ENCODE measurements around the gene ZNF750.

Gene ZNF750

DNA sequence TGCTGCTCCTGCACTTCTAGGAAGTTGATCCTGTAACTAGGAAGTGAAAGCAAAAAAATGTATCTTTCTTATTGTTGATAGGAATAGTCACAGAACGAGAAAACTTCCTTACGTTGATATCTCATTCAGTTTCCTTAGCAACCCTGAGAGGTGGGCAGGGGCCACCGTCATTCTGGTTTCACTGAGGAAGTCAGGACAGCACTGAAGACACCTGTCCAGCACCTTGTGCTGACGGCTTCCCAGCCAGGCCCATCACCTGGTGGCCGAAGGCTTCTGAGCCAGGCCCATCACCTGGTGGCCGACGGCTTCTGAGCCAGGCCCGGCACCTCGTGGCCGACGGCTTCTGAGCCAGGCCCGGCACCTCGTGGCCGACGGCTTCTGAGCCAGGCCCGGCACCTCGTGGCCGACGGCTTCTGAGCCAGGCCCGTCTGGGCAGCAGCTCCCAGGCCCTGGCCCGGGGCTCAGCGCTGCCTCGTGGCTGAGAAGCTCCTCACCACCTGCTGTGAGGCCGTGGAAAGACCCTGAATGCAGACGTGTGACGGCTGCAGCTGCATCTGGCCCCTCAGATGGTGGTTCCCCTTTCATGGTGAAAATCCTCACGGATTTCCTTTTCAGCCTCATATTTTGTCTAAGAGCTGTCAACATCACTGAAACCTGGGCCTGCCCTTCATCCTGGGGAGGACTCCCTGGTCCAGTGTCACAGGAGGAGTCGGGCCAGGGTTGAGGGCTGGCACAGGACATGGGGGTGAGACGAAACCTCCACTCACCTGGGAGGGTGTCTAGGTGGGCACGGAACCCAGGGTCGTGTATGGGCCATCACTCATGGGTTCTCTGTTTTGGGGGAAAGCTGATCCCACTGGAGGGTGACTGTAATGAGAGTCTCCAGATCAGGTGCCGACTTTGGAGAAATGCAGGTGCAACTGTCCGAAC lies 33.0 kb upstream of the ZNF750 start:
- H3K27ac ChIP-seq: peak overlapping the region; percentile 97
- TF ChIP-seq, protein P1, sequence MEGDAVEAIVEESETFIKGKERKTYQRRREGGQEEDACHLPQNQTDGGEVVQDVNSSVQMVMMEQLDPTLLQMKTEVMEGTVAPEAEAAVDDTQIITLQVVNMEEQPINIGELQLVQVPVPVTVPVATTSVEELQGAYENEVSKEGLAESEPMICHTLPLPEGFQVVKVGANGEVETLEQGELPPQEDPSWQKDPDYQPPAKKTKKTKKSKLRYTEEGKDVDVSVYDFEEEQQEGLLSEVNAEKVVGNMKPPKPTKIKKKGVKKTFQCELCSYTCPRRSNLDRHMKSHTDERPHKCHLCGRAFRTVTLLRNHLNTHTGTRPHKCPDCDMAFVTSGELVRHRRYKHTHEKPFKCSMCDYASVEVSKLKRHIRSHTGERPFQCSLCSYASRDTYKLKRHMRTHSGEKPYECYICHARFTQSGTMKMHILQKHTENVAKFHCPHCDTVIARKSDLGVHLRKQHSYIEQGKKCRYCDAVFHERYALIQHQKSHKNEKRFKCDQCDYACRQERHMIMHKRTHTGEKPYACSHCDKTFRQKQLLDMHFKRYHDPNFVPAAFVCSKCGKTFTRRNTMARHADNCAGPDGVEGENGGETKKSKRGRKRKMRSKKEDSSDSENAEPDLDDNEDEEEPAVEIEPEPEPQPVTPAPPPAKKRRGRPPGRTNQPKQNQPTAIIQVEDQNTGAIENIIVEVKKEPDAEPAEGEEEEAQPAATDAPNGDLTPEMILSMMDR (conservative IDR thresholded peaks at IDR 0.05; ENCODE audit: low read depth): no peak
- no peak for DNase-seq (ENCODE audit: low spot score)
- ChIA-PET POLR2A (ENCODE audit: low non-redundant PET) (no interaction called here), CTCF (interaction anchor here (0.6 to 1.1 kb wide), 3 partner anchors 14 to 91 kb away, joined by 3 to 9 read pairs (median 3); no protein-coding TSS in a partner anchor)

DNA sequence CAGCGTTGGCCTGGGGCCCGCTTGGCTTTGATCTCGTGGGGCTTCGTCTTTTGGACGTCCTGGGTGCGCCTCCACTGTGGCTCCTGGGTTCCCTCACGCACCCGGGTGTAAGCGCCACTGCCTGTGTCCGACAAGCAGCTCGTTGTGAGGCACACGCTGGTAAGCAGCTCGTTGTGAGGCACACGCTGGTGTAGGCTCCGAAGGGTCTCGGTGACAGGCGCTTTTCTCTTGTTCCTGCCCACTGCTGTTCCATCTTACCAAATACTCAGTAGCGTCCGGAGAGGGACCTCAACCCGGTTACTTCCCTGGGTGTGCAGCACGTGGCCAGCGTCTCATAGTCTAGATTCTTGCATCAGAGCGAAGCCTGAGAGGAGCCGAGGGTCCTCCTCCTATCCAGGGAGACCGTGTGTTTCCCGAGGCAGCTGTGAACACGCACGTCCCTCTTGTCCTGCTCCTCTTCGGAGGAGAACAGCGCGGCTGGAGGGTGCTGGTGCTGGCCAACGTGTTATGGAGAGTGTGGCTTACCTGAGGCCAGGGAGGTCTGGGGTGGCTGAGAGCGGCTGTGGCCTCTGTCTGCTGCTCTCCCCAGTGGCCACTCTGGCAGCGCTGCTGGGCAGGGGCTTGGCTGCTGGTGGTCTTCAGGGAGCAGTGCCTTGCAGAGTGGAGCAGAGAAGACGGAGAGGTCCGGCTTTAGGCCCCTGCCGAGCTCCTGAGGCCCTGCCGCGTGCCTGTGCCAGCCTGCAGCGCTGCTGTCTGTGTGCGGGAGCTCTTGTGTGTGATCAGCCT lies 32.1 kb upstream of the ZNF750 start:
- no peak for DNase-seq (ENCODE audit: low spot score)
- ChIA-PET POLR2A (ENCODE audit: low non-redundant PET) (no interaction called here), CTCF (no interaction called here)
- TF ChIP-seq, protein P1 (conservative IDR thresholded peaks at IDR 0.05; ENCODE audit: low read depth): no peak
- H3K27ac ChIP-seq: peak overlapping the region; percentile 97

DNA sequence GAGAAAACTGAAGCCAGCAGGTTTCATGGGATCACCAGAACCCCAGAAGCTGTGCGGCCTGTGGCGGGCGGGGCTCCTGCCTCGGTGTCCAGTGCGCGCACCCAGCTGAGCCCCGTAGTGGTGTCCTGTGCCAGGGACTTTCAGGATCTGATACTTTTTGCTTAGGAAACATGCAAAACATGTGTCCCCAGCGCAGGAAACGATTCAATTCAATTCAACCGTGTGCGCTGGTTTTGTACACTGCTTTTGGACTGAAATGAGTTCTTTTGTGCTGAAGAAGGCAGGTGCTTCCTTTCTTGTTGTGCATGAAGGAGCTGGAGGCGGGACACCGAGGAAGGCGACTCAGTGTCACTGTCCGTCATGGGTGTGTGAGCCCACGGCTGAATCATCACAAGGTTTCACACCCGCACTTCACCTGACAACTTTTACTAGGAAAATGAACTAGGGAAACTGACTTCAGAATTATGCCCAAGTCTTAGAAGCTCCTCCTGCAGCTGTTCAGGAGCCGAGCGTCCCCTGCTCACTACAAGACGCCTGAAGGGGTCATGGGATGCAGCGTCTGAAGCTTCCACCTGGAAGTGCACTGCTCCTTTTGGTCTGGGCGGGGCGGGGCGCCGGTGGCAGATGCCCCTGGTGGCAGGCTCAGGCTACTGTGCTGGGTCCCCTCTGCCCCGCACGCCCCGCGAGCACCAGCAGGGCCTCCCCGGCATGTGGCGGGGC lies 31.4 kb upstream of the ZNF750 start:
- H3K27ac ChIP-seq: peak overlapping the region; percentile 20
- ChIA-PET CTCF (interaction anchor here (0.6 kb wide), 1 partner anchor 93 kb away, joined by 10 read pairs; no protein-coding TSS in a partner anchor), POLR2A (ENCODE audit: low non-redundant PET) (no interaction called here)
- TF ChIP-seq, protein P1 (conservative IDR thresholded peaks at IDR 0.05; ENCODE audit: low read depth): no peak
- DNase-seq (ENCODE audit: low spot score): no peak

DNA sequence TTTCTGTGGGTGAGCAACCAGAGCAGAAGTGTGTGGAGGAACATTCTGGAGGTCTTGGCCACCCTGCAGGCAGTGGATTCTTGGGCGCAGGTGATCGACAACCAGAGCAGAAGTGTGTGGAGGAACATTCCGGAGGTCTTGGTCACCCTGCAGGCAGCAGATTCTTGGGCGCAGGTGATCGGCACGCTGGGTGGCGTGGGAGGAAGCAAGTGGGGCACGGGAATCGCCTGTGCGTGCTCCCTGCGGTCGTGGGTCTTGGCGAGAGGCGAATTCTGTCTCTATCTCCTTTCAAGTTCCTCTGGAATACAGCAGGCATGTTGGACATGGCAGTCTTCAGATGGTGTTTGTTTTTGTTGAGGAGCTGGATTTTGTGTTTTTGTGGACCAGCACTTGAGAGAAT lies 30.7 kb upstream of the ZNF750 start:
- ChIA-PET CTCF (no interaction called here), POLR2A (ENCODE audit: low non-redundant PET) (no interaction called here)
- peak overlapping the region; percentile 20 for H3K27ac ChIP-seq
- TF ChIP-seq, protein P1 (conservative IDR thresholded peaks at IDR 0.05; ENCODE audit: low read depth): no peak
- DNase-seq (ENCODE audit: low spot score): no peak

DNA sequence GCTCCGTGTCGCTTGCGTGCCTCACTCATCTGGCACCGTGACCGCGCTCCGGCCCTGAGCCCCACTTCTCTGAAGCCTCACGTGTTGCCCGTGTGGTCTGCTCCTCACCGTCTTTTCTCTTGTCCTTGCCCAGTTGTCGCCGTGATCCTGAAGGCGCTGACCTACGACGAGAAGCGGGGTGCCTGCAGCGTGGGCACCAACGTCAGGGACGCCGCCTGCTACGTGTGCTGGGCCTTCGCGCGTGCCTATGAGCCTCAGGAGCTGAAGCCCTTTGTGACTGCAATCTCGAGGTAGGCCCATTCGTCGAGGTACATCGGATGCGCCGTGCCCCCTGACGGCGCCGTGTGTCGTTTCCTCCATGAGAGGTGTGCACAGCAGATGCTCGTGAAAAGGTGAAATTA lies 30.3 kb upstream of the ZNF750 start:
- POLR2A ChIA-PET (ENCODE audit: low non-redundant PET): no interaction called here
- TF ChIP-seq, protein P1 (conservative IDR thresholded peaks at IDR 0.05; ENCODE audit: low read depth): no peak
- peak overlapping the region; percentile 20 for H3K27ac ChIP-seq
- CTCF ChIA-PET: no interaction called here
- no peak for DNase-seq (ENCODE audit: low spot score)

DNA sequence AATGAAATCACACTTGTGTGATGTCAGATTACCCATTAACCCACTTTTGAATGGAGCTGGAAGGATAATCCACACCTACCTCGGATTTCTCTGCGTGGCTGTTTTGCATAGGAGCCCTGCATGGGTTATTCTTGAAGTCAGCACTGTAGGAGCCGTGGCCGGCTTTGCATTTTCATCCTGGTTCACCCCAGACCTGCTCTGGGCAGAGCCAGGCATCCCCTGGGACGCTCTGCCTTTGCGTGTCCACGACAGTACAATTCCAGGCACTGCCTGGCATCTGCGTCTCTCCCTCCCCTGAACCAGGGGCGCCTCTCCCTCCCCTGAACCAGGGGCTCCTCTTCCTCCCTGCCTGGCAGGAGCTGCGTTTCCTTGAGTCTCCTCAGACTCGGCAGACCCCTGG lies 29.7 kb upstream of the ZNF750 start:
- peak overlapping the region; percentile 20 for H3K27ac ChIP-seq
- CTCF ChIA-PET: no interaction called here
- POLR2A ChIA-PET (ENCODE audit: low non-redundant PET): no interaction called here
- TF ChIP-seq, protein P1 (conservative IDR thresholded peaks at IDR 0.05; ENCODE audit: low read depth): no peak
- DNase-seq (ENCODE audit: low spot score): no peak

All from RWPE1 (cell line).